HG03139 (cell line): Measurements from ENCODE around the gene KPNA6.

ENCODE experiments used
- ATAC-seq: cut with Tn5 transposase; IDR thresholded peaks from one replicate; pipeline ENCODE4 v1.9.1; 2021; ENCODE audit not compliant: unreplicated experiment

Gene KPNA6

DNA sequence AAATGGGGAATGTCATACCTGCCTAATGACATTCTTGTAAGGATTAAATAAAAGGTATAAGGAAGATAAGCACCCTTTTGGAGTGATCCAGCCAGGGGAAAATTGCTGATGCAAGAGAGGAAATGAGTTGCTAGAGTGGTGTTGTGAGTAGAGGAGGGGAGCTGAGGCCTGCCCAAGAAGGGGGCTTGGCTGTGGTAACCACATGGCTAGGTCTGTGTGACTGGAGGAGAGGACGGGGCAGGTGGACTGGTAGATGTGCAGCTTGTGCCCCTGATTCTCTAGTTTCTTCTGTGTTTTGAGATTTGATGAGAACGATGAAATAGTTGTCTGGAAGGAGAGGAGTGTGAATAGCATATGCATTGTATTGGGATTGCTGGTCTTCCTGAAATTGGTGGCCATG is 78.2 kb downstream of the KPNA6 start:
- ATAC-seq = no peak

DNA sequence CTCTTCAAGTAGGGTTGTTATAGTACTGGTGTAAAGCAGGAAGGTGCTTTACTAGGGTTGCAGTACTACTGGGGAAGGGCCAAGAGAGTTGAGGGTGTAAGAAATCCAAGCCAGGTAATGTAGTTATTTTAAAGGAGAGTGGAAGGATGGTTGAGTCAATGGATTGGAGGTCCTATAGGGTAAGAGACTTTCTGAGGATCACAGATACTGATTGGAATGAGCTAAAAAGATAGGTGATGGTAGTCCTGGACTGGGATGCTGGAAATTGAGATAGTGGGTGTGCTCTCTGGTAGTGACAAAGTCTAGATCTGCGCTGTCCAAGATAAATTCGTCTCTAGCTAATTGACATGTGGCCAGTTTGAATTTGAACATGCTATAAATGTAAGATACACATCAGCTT is 78.6 kb downstream of the KPNA6 start:
- ATAC-seq = no peak

DNA sequence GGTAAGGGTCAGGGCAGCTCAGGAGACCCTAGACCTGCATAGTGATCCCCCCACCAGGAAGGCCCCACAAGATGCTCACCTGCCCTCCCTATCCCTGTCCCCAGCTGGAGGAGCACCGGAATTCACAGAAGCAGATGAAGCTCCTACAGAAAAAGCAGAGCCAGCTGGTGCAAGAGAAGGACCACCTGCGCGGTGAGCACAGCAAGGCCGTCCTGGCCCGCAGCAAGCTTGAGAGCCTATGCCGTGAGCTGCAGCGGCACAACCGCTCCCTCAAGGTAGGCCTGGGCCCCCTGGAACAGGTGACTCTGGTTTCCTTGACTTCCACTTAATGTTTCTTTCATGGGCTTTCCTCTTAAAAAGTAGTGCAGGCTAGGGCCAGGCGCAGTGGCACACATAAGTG is 80.0 kb downstream of the KPNA6 start:
- no peak for ATAC-seq

DNA sequence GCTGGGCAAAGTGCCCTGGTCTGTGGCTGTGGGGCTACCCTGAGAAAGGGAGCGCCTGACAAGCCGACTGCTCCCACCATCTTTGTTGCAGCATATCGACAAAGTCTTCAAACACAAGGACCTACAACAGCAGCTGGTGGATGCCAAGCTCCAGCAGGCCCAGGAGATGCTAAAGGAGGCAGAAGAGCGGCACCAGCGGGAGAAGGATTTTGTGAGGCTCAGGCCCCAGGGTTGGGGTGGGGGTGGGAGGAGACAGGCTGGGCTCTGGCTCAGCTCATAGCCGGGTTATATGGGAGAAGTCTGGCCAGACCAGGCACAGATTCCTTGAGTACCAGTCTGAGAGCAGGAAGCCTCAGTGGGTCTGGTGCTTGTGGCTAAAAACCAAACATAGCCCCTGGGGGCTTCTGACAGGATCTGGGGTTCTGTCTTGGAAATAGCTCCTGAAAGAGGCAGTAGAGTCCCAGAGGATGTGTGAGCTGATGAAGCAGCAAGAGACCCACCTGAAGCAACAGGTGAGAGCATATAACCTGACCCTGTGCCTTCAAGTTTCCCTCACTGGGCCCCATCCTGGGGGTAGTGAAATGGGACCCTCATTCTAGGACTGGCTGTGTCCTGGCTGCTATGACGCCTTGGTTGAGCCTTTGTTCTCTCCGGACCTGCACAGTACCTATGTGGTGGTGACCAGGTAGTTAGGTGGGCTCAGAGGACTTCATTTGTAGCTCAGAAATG is 84.5 kb downstream of the KPNA6 start:
- ATAC-seq = no peak

DNA sequence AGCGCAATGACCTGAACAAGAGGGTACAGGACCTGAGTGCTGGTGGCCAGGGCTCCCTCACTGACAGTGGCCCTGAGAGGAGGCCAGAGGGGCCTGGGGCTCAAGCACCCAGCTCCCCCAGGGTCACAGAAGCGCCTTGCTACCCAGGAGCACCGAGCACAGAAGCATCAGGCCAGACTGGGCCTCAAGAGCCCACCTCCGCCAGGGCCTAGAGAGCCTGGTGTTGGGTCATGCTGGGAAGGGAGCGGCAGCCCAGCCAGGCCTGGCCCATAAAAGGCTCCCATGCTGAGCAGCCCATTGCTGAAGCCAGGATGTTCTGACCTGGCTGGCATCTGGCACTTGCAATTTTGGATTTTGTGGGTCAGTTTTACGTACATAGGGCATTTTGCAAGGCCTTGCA is 87.1 kb downstream of the KPNA6 start:
- ATAC-seq = no peak

DNA sequence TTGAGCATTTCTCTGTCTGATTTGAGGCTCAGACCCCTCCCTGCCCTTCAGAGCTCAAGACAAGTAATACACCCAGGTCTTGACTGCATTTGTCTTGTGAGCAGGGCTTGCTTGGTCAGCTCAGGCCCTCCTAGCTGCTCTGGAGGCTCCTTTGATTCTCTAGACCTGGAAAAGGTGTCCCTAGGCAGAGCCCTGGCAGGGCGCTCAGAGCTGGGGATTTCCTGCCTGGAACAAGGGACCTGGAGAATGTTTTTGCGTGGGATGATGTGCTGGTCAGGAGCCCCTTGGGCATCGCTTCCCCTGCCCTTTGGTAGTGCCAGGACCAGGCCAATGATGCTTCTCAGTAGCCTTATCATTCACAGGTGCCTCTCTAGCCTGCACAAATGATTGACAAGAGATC is 87.7 kb downstream of the KPNA6 start:
- ATAC-seq = no peak

DNA sequence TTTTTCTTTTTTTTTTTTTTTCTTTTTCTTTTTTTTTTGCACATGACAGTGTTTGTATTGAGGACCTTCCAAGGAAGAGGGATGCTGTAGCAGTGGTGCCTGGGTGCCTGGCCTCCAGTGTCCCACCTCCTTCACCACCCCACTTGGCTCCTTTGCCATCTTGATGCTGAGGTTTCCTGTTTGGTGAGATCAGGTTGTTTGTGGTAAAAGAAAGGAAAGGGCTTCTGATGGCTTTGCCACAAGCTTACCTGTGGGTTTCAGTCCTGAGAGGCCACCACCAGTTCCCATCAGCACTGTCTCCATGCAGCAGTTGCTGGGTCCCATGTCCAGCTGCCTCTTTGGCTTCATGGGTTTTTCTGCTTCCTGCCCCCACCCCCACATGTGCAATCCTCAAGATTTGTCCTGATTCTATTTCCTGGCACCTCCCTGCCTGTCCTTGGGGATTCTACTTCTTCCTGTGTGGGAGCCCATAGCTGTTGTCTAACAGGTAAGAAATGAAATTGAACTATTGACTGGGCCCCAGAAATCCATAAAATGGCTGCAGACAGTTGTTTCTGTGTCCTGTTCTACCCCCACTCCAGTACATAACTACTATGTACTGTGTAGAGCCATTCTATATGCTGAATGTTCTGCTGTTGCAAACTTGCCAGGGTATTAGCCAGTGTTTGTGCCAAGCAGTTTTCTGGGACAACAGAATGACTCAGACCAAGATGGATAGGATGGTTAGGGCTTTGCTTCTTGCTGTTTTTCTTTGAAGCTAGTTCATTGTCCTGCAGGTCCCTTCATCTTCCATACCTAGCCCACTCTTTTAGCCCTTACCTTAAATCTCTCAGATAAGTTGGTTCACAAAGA is 88.3 kb downstream of the KPNA6 start:
- no peak for ATAC-seq

DNA sequence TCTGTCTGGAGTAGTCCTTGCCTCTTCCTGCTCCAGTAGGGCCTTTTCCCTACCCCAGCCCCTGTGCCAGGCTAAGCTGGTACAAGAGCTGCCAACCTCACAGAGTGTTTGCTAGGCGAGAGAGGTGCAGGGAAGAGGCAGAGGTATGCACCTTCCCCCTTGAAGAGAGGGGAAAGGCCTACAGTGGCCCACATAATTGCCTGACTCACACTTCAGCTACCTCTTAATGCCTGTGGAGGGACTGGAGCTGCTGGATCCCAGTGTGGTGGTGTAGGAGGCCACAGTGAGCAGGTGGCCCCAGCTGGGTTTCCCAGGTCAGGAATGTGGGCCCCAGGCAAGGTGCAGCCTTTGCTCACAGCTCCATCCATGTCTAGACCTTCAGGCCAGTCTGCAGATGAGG is 89.2 kb downstream of the KPNA6 start:
- no peak for ATAC-seq

DNA sequence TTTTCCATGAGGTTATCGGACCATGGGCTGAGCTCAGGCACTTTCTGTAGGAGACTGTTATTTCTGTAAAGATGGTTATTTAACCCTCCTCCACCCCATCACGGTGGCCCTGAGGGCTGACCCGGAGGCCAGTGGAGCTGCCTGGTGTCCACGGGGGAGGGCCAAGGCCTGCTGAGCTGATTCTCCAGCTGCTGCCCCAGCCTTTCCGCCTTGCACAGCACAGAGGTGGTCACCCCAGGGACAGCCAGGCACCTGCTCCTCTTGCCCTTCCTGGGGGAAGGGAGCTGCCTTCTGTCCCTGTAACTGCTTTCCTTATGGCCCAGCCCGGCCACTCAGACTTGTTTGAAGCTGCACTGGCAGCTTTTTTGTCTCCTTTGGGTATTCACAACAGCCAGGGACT is 90.0 kb downstream of the KPNA6 start:
- ATAC-seq = no peak

DNA sequence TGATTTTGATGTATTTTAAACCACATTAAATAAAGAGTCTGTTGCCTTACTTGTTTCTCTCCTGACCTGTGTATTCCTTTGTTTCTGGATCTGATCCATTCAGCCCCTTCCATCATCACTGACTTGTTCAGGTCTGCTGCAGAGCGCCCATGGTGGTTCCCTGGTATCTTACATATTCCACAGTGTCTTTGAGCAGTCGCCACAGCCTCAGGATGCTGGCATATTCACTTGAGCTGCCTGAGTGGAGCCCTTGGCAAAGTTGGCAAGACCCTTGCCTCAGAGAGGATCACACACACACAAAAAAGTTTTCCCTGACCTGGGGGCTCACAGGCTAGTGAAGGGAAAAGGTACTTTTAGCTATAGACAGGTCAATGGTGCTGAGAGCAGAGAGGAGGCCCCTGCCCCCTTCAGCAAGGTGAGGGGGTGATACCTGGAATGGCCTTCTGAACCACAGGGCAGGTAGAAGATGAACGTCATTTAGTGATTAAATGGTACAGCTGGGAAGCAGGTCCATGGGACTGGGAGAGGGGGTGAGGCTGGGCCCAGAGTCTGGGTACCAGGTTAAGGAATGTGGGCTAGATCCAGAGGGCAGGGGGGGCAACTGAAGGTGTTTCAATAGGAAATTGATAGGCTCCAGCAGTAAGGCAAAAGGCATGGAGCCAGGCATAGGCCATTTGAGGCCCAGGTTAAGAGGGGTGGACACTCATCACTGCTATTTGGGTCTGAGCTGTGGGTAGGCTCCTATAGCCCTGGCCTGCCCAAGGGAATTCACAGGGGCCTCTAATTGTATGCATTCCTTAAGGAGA is 90.6 kb downstream of the KPNA6 start:
- no peak for ATAC-seq

DNA sequence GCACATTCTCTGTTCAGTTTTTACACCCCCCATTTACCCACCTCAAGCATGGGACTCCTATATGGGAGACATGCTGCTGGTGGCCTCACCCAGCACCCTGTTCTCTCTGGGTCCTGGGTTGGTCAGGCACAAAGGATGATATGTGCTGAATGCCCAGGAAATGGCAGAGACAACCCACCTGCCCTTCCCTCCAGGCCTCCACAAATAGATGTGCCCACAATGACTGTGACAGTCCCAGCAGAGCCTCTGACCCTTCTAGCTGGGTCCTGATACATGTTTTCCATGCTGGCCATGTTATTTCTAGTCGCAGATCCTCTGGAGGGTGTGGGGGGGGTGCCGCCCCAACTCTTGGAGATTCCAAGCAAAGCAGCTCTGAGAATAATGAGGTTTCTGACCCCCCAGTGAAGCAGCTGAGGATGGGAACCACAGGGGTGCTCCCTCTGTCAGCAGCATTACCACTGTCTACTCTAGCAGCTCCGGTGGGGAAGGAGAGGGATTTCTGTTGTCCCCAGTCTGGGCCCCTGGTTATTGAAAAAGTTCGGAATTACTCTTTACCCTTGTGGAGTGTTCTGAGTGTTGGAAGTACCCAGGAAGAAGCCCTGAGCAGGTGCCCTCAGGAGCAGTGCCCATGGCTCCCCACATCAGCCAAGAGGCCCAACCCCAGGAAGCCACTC is 91.3 kb downstream of the KPNA6 start:
- ATAC-seq = no peak

DNA sequence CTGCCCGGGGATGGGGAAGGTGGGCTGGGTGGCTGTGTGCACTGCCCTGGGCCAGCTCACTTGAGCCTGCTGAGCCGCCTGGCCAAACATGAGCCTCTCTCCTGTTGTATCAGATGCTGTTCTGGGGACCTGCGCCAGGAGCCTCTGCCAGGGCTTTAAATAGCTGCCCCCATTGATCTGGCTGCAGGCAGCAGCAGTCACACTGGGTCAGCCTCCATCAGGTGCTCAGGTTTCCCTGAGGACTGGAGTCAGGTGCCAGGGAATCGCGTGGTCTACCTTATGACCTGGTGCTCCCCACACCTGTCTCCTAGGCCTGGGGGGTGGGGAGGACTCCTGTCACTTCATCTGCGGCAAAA is 91.8 kb downstream of the KPNA6 start:
- ATAC-seq = no peak

DNA sequence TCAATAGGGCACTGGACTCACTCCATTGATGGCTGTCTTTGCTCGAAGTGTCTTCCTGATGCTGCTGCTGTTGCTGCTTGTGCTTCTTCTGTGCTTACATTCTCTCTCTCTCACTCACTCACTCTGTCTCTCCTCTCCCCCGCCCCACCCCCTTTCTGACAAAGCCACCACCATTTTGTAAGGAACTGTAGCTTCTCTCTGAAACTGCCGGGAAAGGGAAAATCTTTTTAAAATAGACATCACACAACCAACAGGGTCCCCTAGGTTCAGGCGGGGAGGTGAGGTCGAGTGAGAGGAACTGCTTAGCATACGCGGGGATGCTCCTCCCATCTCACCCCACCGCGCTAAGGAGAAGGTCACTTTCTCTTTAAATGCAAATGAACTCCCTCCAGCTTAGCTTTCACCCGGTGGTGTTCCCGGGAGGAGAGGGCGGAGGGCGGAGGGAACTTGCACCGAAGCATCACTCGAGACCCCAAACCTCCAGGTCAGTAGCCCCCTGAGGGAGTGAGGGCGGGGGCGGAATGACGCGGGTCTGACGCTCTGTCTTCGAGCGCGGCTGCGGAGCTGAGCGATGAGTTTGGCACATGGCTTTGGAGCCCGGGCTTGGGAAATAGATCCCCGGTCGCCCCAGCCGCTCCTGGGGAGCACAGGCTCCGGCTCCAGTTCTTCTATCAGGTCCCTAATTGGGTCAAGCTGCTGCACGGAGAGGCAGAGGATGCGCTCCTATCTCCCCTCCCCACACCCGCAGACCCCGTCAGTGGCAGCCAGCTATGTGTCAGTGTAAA is 92.6 kb downstream of the KPNA6 start, which contains the start of gene CCDC28B:
Gene CCDC28B, plus strand, starts transcription at position 370 of the 785 bp plus-strand sequence. CDS start 1,341 bp downstream, outside the sequence.
- ATAC-seq = no peak

DNA sequence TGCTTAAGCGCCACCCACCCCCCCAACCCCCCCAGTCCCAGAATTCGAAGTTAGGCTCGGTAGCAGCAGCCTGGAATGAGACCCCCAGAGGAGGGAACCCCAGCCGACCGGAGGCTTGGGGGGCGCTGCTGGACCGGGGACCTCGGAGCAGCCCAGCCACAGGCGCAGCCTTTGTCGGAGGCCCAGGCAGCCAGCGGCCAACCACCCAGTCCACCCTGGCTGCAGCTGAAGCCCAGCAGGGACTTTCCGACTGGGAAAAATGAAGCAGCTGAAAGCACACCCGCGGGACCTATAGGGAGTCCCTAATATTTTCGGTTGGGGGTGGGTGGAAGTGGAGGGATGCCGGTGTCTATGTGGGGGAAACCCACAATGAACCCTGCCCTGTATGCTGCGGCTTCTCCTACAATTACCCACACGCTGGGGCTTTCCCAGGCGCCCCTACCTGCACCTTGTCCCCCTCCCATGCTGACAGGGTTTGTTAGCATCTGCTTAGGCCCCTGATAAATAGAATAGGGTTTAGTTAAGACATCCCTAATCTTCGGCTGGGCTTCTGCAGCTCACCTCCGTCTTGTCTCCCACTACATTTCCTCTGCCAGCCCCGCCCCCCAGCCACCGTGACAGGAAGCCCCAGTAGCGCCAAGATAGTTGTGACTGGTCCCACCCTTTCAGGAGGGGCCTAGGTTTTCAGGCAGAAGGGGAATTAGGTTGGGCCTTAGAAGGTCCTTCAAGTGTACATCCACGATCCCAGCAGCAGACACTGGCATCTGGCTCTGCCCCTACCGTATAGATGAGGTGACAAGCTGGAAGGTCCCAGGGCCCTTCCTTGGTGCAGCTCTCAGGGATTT is 93.4 kb downstream of the KPNA6 start:
- no peak for ATAC-seq

DNA sequence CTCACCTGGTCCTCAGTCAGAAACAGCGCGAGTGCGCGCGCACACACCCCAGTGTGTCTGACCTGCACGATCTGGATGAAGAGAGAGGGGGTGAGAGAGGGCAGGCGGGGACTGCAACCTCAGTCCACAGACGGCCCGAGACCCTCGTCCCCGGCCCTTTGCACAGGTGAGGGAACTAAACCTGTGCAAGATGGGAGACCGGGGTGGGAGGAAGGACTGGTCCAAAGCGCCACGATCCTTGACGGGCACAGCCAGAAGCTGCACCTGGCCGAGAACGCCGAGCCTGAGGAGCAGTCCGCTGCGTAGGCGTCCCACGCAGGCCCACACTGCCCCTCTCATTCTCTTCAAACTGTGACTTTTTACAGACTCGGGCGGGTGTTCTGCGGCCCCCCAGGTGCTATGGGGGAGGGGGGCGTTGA is 97.1 kb downstream of the KPNA6 start:
- ATAC-seq = no peak

DNA sequence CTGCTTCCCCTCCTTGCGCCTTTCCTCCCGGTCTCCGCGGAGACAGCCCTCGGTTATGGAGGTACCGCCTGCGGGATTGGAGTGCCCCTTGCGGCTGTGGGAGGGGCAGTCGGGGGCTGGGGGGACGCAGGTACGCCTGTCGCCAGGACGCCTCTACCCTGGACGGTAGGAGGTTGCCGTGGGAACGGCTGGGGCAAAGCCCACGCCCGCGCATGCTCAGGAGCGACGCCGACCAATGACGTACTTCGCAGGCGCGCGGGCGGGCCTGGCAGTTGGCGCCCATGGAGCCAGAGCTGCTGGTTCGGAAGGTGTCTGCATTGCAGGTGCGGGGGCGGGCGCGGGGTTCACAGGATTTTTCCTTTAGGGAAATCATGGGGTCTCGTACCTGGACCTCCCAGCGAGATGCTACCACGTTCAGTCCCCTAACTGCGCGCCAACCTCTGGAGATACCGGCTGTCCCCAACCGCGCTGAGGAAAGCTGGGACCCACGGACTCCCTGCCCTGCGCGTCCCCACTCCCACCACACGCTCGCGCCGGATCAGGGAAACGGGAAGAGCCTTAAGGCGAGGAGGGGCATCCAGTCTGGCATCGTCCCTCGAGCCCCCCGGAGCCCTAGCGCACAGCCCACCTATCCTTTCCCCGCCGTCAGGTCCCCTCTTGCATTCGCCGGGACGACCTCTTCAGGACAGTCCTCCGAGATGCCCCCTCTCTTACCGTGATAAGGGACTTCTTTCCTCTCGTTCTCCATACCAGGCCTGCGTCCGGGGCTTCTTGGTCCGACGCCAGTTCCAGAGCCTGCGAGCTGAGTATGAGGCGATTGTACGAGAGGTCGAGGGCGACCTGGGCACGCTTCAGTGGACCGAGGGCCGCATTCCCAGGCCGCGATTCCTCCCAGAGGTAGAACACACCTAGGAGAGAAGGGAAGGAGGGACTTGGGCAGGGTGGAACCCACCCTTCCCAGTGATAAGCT is 97.8 kb downstream of the KPNA6 start, which contains the start of gene IQCC:
Gene IQCC, plus strand, starts transcription at position 271 of the 970 bp plus-strand sequence. Its CDS starts 11 bp downstream, at position 282.
- ATAC-seq = peak; percentile 52

DNA sequence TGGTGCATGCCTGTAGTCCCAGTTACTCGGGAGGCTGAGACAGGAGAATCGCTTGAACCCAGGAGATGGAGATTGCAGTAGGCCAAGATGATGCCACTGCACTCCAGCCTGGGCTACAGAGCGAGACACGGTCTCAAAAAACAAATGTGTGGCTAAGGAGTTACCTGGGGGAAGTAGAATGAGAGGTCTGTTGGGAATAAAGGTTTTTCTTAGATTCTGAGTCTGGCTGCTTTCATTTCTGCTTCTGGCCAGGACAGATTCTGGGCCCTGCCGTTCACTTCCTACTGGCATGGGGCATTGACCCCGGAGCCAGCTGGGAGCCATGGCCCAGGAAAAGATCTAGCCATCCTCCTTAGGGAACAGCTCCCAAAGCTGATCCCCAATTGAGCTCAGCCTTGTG is 100.6 kb downstream of the KPNA6 start:
- ATAC-seq = no peak

DNA sequence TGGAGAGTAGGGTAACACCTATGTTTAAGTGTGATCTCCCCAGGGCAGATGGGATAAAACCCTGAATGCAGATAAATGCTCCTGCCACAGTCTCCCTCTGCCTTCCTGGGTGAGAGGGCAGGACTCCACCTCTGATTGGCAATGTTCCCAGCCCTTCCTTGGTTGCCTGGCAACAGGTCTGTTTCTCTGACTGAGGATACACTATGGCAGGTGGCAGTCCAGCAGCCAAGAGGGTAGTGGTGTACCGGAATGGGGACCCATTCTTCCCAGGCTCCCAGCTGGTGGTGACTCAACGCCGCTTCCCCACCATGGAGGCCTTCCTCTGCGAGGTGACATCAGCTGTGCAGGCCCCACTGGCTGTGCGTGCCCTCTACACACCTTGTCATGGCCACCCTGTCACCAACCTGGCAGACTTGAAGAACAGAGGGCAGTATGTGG is 101.1 kb downstream of the KPNA6 start, which contains the start of gene DCDC2B:
Gene DCDC2B, plus strand, starts transcription at position 199 of the 438 bp plus-strand sequence. Its CDS starts 5 bp downstream, at position 204.
- no peak for ATAC-seq
